AG04450 (cell line): ENCODE results near the gene AGXT. TPM values are rescaled to one million over a fixed set of nuclear protein-coding genes. Genes with fewer than 3 reads are reported as not detected.

ENCODE experiments used
- CTCF ChIA-PET: fragments of 300-600, 350-600 bp; formaldehyde crosslinking; extraction: SDS; loops from one replicate; lab custom pipeline; 2022; ENCODE audit warnings: antibody characterized with exemption, inconsistent platforms; lab: Charles Lee
- POLR2A ChIA-PET: fragments of 350-600 bp; formaldehyde crosslinking; extraction: SDS; loops from one replicate; lab custom pipeline; 2021; ENCODE audit warnings: antibody characterized with exemption, inconsistent platforms; lab: Yijun Ruan, JAX
- DNase-seq: peaks from one replicate; pipeline ENCODE4 v3.0.0-alpha.2; 2011; ENCODE audit warnings: low read depth, low spot score
- H3K27ac ChIP-seq: one replicate; pipeline ENCODE4 v1.5.1; 2012; ENCODE audit warnings: low read depth, low read length, control low read depth
- H3K27me3 ChIP-seq: one replicate; pipeline ENCODE4 v1.6.0; 2012; ENCODE audit warnings: low read length; ENCODE audit not compliant: control insufficient read depth, insufficient read depth
- H3K4me3 ChIP-seq: 2 replicates; pipeline ENCODE4 v1.5.1; 2011; ENCODE audit warnings: mild to moderate bottlenecking, low read depth, low read length, control low read depth
- H3K9me3 ChIP-seq: 2 replicates; pipeline ENCODE4 v1.5.1; 2012; ENCODE audit warnings: low read length; ENCODE audit not compliant: control insufficient read depth, insufficient read depth
- CTCF ChIP-seq: IDR thresholded peaks from 2 replicates; pipeline ENCODE4 v1.5.1; 2011; ENCODE audit warnings: low read depth, low read length, control low read depth, inconsistent platforms
- polyA minus RNA-seq: library from RNA; depleted of rRNA, polyadenylated mRNA; stranded (reverse); fragments of >200 nt; gene quantifications from 2 replicates; pipeline ENCODE4 v1.2.3, GENCODE V29; 2011; rRNA and poly(A)+ RNA removed
- polyA plus RNA-seq: library from polyadenylated mRNA; depleted of rRNA; stranded (reverse); fragments of >200 nt; gene quantifications from 2 replicates; pipeline ENCODE4 v1.2.3, GENCODE V29; 2011; rRNA removed

Gene AGXT
- polyA plus RNA-seq (not detected in 2 replicates), polyA minus RNA-seq (not detected in 2 replicates)

DNA sequence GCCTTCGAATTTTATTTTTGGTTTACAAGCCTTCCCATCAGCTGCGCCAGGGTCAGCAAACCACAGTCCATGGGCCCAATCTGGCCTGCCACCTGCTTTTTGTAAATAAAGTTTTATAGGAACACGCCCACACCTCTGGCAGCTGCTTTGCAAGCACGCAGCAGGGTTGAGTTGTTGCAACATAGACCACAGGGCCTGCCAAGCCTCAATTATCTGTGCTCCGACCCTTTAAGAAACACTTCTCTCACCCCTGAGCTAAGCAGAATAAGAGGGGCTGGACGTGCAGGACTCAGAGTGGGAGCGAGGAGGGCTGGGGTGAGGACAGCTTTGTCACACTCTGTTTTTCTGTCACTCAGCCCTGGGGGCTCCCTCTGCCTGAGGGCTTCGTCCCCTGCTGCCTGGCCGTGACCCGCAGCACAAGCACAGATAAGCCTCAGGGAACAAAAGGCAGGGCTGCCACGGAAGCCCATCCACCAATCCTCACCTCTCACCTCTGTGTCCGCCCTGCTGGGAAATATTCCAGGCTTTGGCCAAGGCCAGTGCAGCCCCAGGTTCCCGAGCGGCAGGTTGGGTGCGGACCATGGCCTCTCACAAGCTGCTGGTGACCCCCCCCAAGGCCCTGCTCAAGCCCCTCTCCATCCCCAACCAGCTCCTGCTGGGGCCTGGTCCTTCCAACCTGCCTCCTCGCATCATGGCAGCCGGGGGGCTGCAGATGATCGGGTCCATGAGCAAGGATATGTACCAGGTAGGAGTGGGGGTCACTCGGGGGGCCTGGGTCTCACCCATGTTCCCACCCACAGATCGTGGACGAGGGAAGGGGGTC, at the start of gene AGXT:
TSS of gene AGXT (plus strand) at position 539 of the 823 bp plus-strand sequence. CDS start at position 581, 42 bp downstream.
- no peak for DNase-seq
- H3K27ac ChIP-seq: no peak within 1 kb of the TSS
- CTCF ChIA-PET: interaction anchor here (2.1 kb wide), 1 partner anchor 17 kb away, joined by 5 read pairs; no protein-coding TSS in a partner anchor
- H3K27me3 ChIP-seq: peaks cover 35% of the 10 kb centered on the region
- no peak within 1 kb of the TSS for H3K4me3 ChIP-seq
- POLR2A ChIA-PET: no interaction called here
- no peak for TF ChIP-seq CTCF
- no peaks in the 10 kb centered on the region for H3K9me3 ChIP-seq

DNA sequence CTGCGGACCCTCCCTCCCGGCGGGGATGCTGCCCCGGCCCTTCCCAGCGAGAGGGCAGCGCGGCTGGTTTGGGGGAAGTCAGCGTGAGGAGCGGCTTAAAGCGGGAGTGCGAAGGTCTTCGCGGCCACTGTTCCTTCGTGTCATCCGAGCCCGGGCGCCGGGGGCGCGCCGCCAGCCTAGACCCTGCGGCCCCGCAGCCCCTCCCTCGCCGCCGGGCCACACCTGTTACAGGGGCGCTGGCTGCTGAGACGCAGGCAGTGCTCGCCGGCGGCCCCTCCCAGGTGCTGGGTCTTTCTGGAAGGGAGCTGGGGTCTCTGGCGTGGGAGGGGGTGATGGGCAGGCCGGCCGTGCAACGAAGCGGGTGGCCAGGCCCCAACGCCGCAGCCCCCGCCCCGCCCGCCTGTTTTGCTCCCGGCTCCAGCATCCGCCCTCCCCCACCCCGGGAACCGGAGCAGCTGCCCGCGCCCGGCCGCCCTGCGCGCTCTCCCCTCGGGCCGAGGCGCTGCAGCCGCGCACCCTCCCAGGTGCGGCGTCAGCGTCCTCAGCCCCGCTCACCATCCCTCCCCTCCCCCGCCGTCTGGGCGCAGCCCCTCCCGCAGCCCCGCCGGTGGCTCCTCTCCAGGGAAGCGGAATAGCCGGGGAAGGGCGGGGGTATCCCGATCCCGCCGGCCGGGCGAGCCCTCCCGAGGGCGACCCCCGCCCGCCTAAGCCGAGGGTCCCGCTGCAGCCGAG, 49.3 kb upstream of the AGXT start:
- Histone ChIP-seq H3K4me3 (no peak overlapping the region), H3K27ac (no peak overlapping the region), H3K27me3 (peaks cover 47% of the 10 kb centered on the region), H3K9me3 (peaks cover 13% of the 10 kb centered on the region)
- no peak for DNase-seq
- POLR2A ChIA-PET: no interaction called here
- CTCF ChIA-PET: interaction anchor here (0.6 kb wide), 1 partner anchor 40 kb away, joined by 3 read pairs; no protein-coding TSS in a partner anchor
- no peak for TF ChIP-seq CTCF

DNA sequence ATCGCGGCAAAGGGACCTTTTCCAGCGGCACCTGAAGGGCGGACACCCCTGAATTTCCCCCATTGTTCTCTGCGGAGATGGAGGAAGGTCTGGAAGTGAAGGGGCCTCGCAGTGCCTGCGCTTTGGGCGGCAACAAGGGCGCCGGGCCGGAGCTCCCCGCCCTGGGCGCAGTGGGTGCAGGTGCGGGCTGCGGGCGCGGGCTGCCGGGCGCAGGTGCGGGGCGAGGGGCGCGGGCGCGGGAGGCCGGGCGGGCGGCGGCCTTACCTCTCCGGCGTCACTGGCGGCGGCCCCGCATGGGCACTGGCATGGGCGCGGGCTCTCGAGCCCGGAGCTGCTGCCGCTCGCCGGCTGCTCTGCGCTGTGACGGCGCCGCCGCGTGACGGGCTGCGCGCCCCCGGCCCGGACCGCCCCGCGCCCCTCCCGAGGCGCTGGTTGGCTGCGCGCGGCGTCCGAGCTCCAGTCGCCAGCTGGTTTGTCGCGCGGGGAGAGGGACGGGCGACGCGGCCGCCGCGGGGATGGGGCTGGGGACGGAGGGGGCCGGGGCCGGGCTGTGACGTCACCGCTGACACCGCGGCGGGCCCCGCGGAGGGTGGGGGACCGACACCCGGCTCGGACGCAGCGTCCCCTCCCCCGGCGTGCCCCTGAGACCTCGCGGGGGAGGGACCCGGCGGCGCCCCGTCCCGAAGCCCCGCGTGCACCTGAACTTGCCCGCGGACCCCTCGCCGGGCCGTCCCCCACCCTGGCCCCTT, 48.6 kb upstream of the AGXT start, which contains the start of gene KIF1A:
TSS of gene KIF1A (minus strand) at position 362 of the 749 bp plus-strand sequence. CDS start 22,467 bp downstream, outside the sequence.
- no peak within 1 kb of the TSS for H3K27ac ChIP-seq
- H3K27me3 ChIP-seq: peaks cover 52% of the 10 kb centered on the region
- DNase-seq: no peak
- peaks cover 8% of the 10 kb centered on the region for H3K9me3 ChIP-seq
- POLR2A ChIA-PET: no interaction called here
- TF ChIP-seq CTCF: no peak
- no peak within 1 kb of the TSS for H3K4me3 ChIP-seq
- CTCF ChIA-PET: interaction anchor here (0.6 kb wide), 1 partner anchor 41 kb away, joined by 3 read pairs; no protein-coding TSS in a partner anchor

GRCh38 chr2:240820607-240821428, 47.8 kb upstream of the AGXT start:
- POLR2A ChIA-PET: no interaction called here
- Histone ChIP-seq H3K27ac (no peak overlapping the region), H3K27me3 (peaks cover 58% of the 10 kb centered on the region), H3K4me3 (no peak overlapping the region), H3K9me3 (peaks cover 5% of the 10 kb centered on the region)
- no peak for DNase-seq
- CTCF ChIA-PET: no interaction called here
- no peak for TF ChIP-seq CTCF
